ENCODE data around the gene ADPGK. TPM values are rescaled to one million over a fixed set of nuclear protein-coding genes. Genes with fewer than 3 reads are reported as not detected.

Gene ADPGK
- total RNA-seq, 1 experiment from 2014 or later, result 48.4 TPM

DNA sequence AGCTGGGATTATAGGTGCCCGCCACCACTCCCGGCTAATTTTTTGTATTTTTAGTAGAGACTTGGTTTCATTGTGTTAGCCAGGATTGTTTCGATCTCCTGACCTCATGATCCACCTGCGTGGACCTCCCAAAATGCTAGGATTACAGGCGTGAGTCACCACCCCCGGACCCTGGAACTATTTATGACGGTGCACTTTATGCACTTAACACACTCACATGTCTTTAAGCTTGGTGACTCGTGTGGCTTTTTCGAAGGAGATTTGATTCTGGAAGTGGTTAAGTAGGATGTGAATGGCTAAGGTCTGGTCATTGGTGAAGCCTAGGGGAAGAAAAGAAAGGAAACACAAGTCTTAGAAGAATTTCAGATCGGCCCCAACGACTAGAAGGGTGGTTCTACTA lies 77.3 kb downstream of the ADPGK start:
- H3K9me3 ChIP-seq (ENCODE audit: low read depth, low read length, poor library complexity, severe bottlenecking), result no peaks in the 10 kb centered on the region
- CTCF ChIA-PET, result no interaction called here
- H3K27me3 ChIP-seq (replicated peaks; ENCODE audit: insufficient read depth, low read depth, low read length, poor library complexity), result no peaks in the 10 kb centered on the region
- H3K4me1 ChIP-seq (ENCODE audit: insufficient read depth, low read length, poor library complexity, severe bottlenecking), result no peaks in the 10 kb centered on the region
- no TSS peak for BruUV-seq (replicated peaks)
- no peaks in the 10 kb centered on the region for H3K36me3 ChIP-seq (ENCODE audit: insufficient read depth, low read length, poor library complexity, severe bottlenecking)
- H3K27ac ChIP-seq (ENCODE audit: low read depth, low read length, poor library complexity, severe bottlenecking), result no peak overlapping the region
- H3K4me3 ChIP-seq (ENCODE audit: low read depth, low read length, poor library complexity, severe bottlenecking), result no peak overlapping the region
- peak; percentile 5 for DNase-seq (ENCODE audit: low spot score)
- intact Hi-C loops (cut with micrococcal nuclease; ENCODE audit: unreplicated experiment), result no loop called here
- POLR2A ChIA-PET (ENCODE audit: low non-redundant PET), result no interaction called here
- no peak for TF ChIP-seq EZH2 (IDR thresholded peaks at IDR 0.05; ENCODE audit: borderline replicate concordance, low read depth, low read length, poor library complexity, severe bottlenecking)
- no peak for TF ChIP-seq CTCF (conservative IDR thresholded peaks at IDR 0.05; ENCODE audit: low read depth, low read length)

Other genes with a start within 250 kb of the ADPGK start
- 0.20 TPM in 1 of 2 replicates, not detected in the other for gene GOLGA6B, start 129.1 kb downstream of the ADPGK start, total RNA-seq (2021)
- not detected in 2 replicates for gene HIGD2B, start 97.6 kb downstream of the ADPGK start, total RNA-seq (2021)
- 22.9 and 27.8 TPM in 2 replicates for gene BBS4, start 97.6 kb downstream of the ADPGK start, total RNA-seq (2021)

Data from A673 (cell line).